H1 (cell line): Measurements from ENCODE around the gene ANKRD9. TPM values are rescaled to one million over a fixed set of nuclear protein-coding genes. Genes with fewer than 3 reads are reported as not detected.

Source experiments
- CTCF ChIA-PET: fragments of 300-600 bp; sonication (Branson Sonifier 250); formaldehyde crosslinking; loops from one replicate; lab custom pipeline; 2021; ENCODE audit not compliant: partially characterized antibody; lab: Charles Lee
- POLR2A ChIA-PET: fragments of 300-600 bp; sonication (Branson Sonifier 250); formaldehyde crosslinking; loops from one replicate; lab custom pipeline; 2021; ENCODE audit warnings: inconsistent platforms; ENCODE audit not compliant: partially characterized antibody; lab: Charles Lee
- DNase-seq, 2 experiments: peaks; one replicate each; pipeline versions ENCODE4 v3.0.0 to v3.0.0-alpha.2; 2010 to 2022; ENCODE audit warnings: low spot score in 2 of 2, low read depth in 1 of 2, mixed read lengths in 1 of 2
- FAIRE-seq: peaks from 2 replicates; lab custom pipeline; 2011; peaks lifted over from hg19 to GRCh38; lab: Jason Lieb, UNC
- H2AFZ ChIP-seq: 2 replicates; pipeline ENCODE4 v1.8.1; 2012; ENCODE audit warnings: low read length, inconsistent platforms
- H2AK5ac ChIP-seq: 2 replicates; pipeline ENCODE4 v1.6.1; 2013; ENCODE audit warnings: low read depth, low read length
- H2BK120ac ChIP-seq: replicated peaks from 2 replicates; pipeline ENCODE3; 2013; ENCODE audit warnings: low read depth, low read length, inconsistent platforms
- H2BK12ac ChIP-seq: 2 replicates; pipeline ENCODE4 v1.6.1; 2013; ENCODE audit warnings: low read depth, low read length
- H2BK15ac ChIP-seq: 2 replicates; pipeline ENCODE4 v1.6.1; 2013; ENCODE audit warnings: low read length
- H2BK20ac ChIP-seq: 2 replicates; pipeline ENCODE4 v1.6.1; 2013; ENCODE audit warnings: low read length
- H2BK5ac ChIP-seq: 2 replicates; pipeline ENCODE4 v1.6.1; 2013; ENCODE audit warnings: low read depth, low read length
- H3K14ac ChIP-seq: 2 replicates; pipeline ENCODE4 v1.6.1; 2013; ENCODE audit warnings: inconsistent platforms; ENCODE audit not compliant: insufficient read length
- H3K18ac ChIP-seq: 2 replicates; pipeline ENCODE4 v1.6.1; 2013; ENCODE audit warnings: low read length; ENCODE audit errors: extremely low read depth
- H3K23ac ChIP-seq: 2 replicates; pipeline ENCODE4 v1.6.1; 2013; ENCODE audit warnings: inconsistent platforms; ENCODE audit not compliant: insufficient read length
- H3K23me2 ChIP-seq: 2 replicates; pipeline ENCODE4 v1.6.1; 2013; ENCODE audit warnings: low read depth, low read length
- H3K27ac ChIP-seq: 2 replicates; pipeline ENCODE4 v1.6.1; 2011; ENCODE audit warnings: low read depth, low read length, inconsistent platforms
- H3K27me3 ChIP-seq, 4 experiments: replicated peaks in 1 of 4; 1 replicate in 1 of 4; 2 replicates in 3 of 4; pipeline versions ENCODE4 v1.6.1 to v1.8.1; 2011 to 2013; ENCODE audit warnings: low read length in 3 of 4, mild to moderate bottlenecking in 3 of 4, inconsistent platforms in 2 of 4, mixed read lengths in 2 of 4, moderate library complexity in 1 of 4; ENCODE audit not compliant: control insufficient read depth in 3 of 4, insufficient read depth in 3 of 4; ENCODE audit errors: extremely low read depth in 1 of 4
- H3K36me3 ChIP-seq, 4 experiments: 2 replicates each; pipeline versions ENCODE4 v1.6.1 to v1.8.1; 2011 to 2013; ENCODE audit warnings: mild to moderate bottlenecking in 4 of 4, low read length in 3 of 4, moderate library complexity in 2 of 4, control low read depth in 1 of 4, inconsistent platforms in 1 of 4; ENCODE audit not compliant: insufficient read depth in 4 of 4, control insufficient read depth in 2 of 4
- H3K4ac ChIP-seq: replicated peaks from 2 replicates; pipeline ENCODE3; 2013; ENCODE audit warnings: low read length, low read depth, mixed read lengths, inconsistent platforms; ENCODE audit not compliant: insufficient read length
- H3K4me1 ChIP-seq, 4 experiments: replicated peaks in 1 of 4; 1 replicate in 1 of 4; 2 replicates in 3 of 4; pipeline versions ENCODE4 v1.6.1 to v1.8.1; 2011 to 2013; ENCODE audit warnings: low read length in 3 of 4, inconsistent platforms in 2 of 4, mixed read lengths in 1 of 4; ENCODE audit not compliant: insufficient read depth in 4 of 4, control insufficient read depth in 3 of 4
- H3K4me2 ChIP-seq, 2 experiments: 2 replicates each; pipeline versions ENCODE4 v1.6.1 to v1.8.1; 2011 to 2013; ENCODE audit warnings: low read depth in 2 of 2, low read length in 2 of 2, control low read depth in 1 of 2, inconsistent platforms in 1 of 2, mild to moderate bottlenecking in 1 of 2; ENCODE audit not compliant: insufficient read depth in 1 of 2
- H3K4me3 ChIP-seq, 4 experiments: fragments of 200-600, 300-600 bp in 1 of 4; sonication (generic), shearing (Covaris generic), sonication (Bioruptor Twin) in 1 of 4; 2 replicates each; pipeline versions ENCODE4 v1.5.1 to v1.8.1; 2011 to 2016; ENCODE audit warnings: low read length in 4 of 4, low read depth in 3 of 4, control low read depth in 2 of 4, inconsistent platforms in 2 of 4, mild to moderate bottlenecking in 2 of 4, mixed read lengths in 1 of 4, moderate library complexity in 1 of 4; ENCODE audit not compliant: insufficient read depth in 2 of 4; ENCODE audit errors: extremely low read depth in 1 of 4
- H3K56ac ChIP-seq: replicated peaks from 2 replicates; pipeline ENCODE3; 2013; ENCODE audit warnings: low read depth, mild to moderate bottlenecking, mixed read lengths, low read length, inconsistent platforms; ENCODE audit not compliant: insufficient read length
- H3K79me1 ChIP-seq: 2 replicates; pipeline ENCODE4 v1.6.1; 2013; ENCODE audit warnings: low read depth, low read length, control low read depth
- H3K79me2 ChIP-seq, 2 experiments: 2 replicates each; pipeline versions ENCODE4 v1.6.1 to v1.8.1; 2012 to 2013; ENCODE audit warnings: low read length in 2 of 2, mild to moderate bottlenecking in 2 of 2, inconsistent platforms in 1 of 2; ENCODE audit not compliant: insufficient read depth in 2 of 2, control insufficient read depth in 1 of 2
- H3K9ac ChIP-seq, 4 experiments: replicated peaks in 1 of 4; 1 replicate in 1 of 4; 2 replicates in 3 of 4; pipeline versions ENCODE4 v1.6.1 to v1.8.1; 2011 to 2013; ENCODE audit warnings: low read depth in 3 of 4, low read length in 3 of 4, control low read depth in 2 of 4, mild to moderate bottlenecking in 2 of 4, moderate library complexity in 2 of 4, inconsistent platforms in 1 of 4; ENCODE audit errors: extremely low read depth in 1 of 4
- H3K9me3 ChIP-seq, 2 experiments: 2 replicates each; pipeline versions ENCODE4 v1.6.1 to v1.8.1; 2012 to 2013; ENCODE audit warnings: mild to moderate bottlenecking in 2 of 2, moderate library complexity in 2 of 2, control low read depth in 1 of 2, inconsistent platforms in 1 of 2, low read depth in 1 of 2, low read length in 1 of 2, mixed read lengths in 1 of 2; ENCODE audit not compliant: insufficient read depth in 2 of 2
- H4K20me1 ChIP-seq, 2 experiments: replicated peaks in 1 of 2; 2 replicates each; pipeline versions ENCODE3 to v1.8.1; 2011 to 2013; ENCODE audit warnings: inconsistent platforms in 2 of 2, low read length in 2 of 2, mild to moderate bottlenecking in 1 of 2; ENCODE audit not compliant: insufficient read depth in 2 of 2, control insufficient read depth in 1 of 2
- H4K5ac ChIP-seq: 2 replicates; pipeline ENCODE4 v1.6.1; 2013; ENCODE audit warnings: low read length, low read depth, mixed read lengths, inconsistent platforms; ENCODE audit not compliant: insufficient read length
- H4K8ac ChIP-seq: 2 replicates; pipeline ENCODE4 v1.8.0; 2013; ENCODE audit warnings: mild to moderate bottlenecking, moderate library complexity, low read length, inconsistent platforms; ENCODE audit not compliant: insufficient read depth; ENCODE audit errors: extremely low read depth
- H4K91ac ChIP-seq: replicated peaks from 2 replicates; pipeline ENCODE3; 2013; ENCODE audit warnings: low read length, mixed read lengths, inconsistent platforms; ENCODE audit not compliant: insufficient read length
- ASH2L ChIP-seq: fragments of 200-600, 300-600 bp; sonication (generic); IDR thresholded peaks from one replicate; pipeline ENCODE4 v1.7.1; 2017; ENCODE audit warnings: low read length
- NRF1 ChIP-seq: IDR thresholded peaks from 2 replicates; pipeline ENCODE4 v1.6.1; 2011; ENCODE audit warnings: mild to moderate bottlenecking, low read depth, low read length, improper control_type of control experiment
- WGBS, 2 experiments: shearing (Covaris generic) in 1 of 2; methylation state at CpG; one replicate each; pipeline versions ENCODE4 v1.1.6 to v1.1.7; 2013 to 2015; ENCODE audit warnings: low lambda C conversion rate in 2 of 2, mixed read lengths in 2 of 2, inconsistent platforms in 1 of 2, low coverage in 1 of 2, missing lambda C conversion rate in 1 of 2; ENCODE audit not compliant: insufficient replicate concordance in 2 of 2, insufficient coverage in 1 of 2, insufficient read length in 1 of 2; ENCODE audit errors: extremely low coverage in 1 of 2, missing lambda C conversion rate in 1 of 2; 5-methylcytosine and 5-hydroxymethylcytosine counted together
- polyA plus RNA-seq, 7 experiments: library from polyadenylated mRNA; depleted of rRNA in 3 of 7; stranded (reverse) in 5 of 7; unstranded in 2 of 7; fragments of >200 nt in 5 of 7; fragments of 200-250 nt in 2 of 7; gene quantifications; 1 replicate in 5 of 7; 2 replicates in 1 of 7; 4 replicates in 1 of 7; pipeline versions ENCODE4 v1.2.1 to v1.2.3, GENCODE V29; 2011 to 2013; ENCODE audit warnings: missing spikeins in 2 of 7, mixed read lengths in 2 of 7
- total RNA-seq: library from RNA; stranded (reverse); fragmentation: NEBNext Ultra II Directional; extraction: Animal tissue kit (Norgen Biotek cat#: 25700); gene quantifications from 2 replicates; pipeline ENCODE4 v1.2.1, GENCODE V29; 2021

Gene ANKRD9
- total and polyA plus RNA-seq, 2 of the 8 experiments (the other 6 are each of a cell fraction or from before 2014, with no cell fraction given): 37.0 to 41.8 TPM

GRCh38 chr14:102525219-102525928, 15.8 kb upstream of the ANKRD9 start:
- no peak overlapping the region for H3K27ac ChIP-seq
- CTCF ChIA-PET: interaction anchor here (0.6 to 2.3 kb wide), 26 partner anchors 10 to 791 kb away, joined by 3 to 15 read pairs (median 4); no protein-coding TSS in a partner anchor
- POLR2A ChIA-PET: interaction anchor here (0.8 to 1.7 kb wide), 9 partner anchors 11 to 264 kb away, joined by 3 to 6 read pairs (median 3); no protein-coding TSS in a partner anchor

More at GRCh38 chr14:102525219-102525928, 15.8 kb upstream of the ANKRD9 start:
- H3K4me2 ChIP-seq: peak overlapping the region; percentile 83 to 89
- peak overlapping the region; percentile 62; the same call in 1 of the 2 replicates for H2BK5ac ChIP-seq
- H3K79me1 ChIP-seq: no peaks in the 10 kb centered on the region
- peak overlapping the region; percentile 33 to 67 (median 49); a peak in 7 of 8 replicates for H3K4me3 ChIP-seq
- no peak overlapping the region for H2BK20ac ChIP-seq
- 0 out of 2 replicates have a peak overlapping the region, but pooled peaks have one; percentile 63 for H2BK12ac ChIP-seq
- H2AFZ ChIP-seq: peak overlapping the region; percentile 63
- peak overlapping the region; percentile 92 for H4K91ac ChIP-seq
- peak overlapping the region; percentile 93 for H3K18ac ChIP-seq
- 37% methylated on average over 11 of the region's 11 CpGs; no CpG with 5 or more reads in 1 of the 2 experiments for WGBS, 2 experiments
- H2AK5ac ChIP-seq: no peak overlapping the region
- H3K23ac ChIP-seq: no peak overlapping the region
- peak overlapping the region in 2 of 4 experiments; percentile 19 to 24; a peak in 1 of 7 replicates for H3K9ac ChIP-seq
- peaks cover 3% of the 10 kb centered on the region; the same call in 1 of the 2 replicates for H3K23me2 ChIP-seq
- no peaks in the 10 kb centered on the region for H3K9me3 ChIP-seq
- FAIRE-seq: no peak
- DNase-seq: no peak
- H3K36me3 ChIP-seq: no peaks in the 10 kb centered on the region
- H3K56ac ChIP-seq: peak overlapping the region; percentile 13
- peak overlapping the region; percentile 18 for H2BK120ac ChIP-seq
- no peaks in the 10 kb centered on the region for H3K27me3 ChIP-seq
- H4K20me1 ChIP-seq: no peaks in the 10 kb centered on the region
- peaks cover 0 to 10% (median 0%) of the 10 kb centered on the region in 4 experiments; a peak in 2 of 7 replicates for H3K4me1 ChIP-seq
- H4K8ac ChIP-seq: no peak overlapping the region
- TF ChIP-seq ASH2L (peak; percentile 7), NRF1 (no peak)
- no peak overlapping the region for H3K14ac ChIP-seq
- H3K79me2 ChIP-seq: no peaks in the 10 kb centered on the region
- H2BK15ac ChIP-seq: no peak overlapping the region
- peak overlapping the region; percentile 38 for H3K4ac ChIP-seq
- peak overlapping the region; percentile 75 for H4K5ac ChIP-seq
